ENCODE measurements around the gene WDFY3.

Gene WDFY3

DNA sequence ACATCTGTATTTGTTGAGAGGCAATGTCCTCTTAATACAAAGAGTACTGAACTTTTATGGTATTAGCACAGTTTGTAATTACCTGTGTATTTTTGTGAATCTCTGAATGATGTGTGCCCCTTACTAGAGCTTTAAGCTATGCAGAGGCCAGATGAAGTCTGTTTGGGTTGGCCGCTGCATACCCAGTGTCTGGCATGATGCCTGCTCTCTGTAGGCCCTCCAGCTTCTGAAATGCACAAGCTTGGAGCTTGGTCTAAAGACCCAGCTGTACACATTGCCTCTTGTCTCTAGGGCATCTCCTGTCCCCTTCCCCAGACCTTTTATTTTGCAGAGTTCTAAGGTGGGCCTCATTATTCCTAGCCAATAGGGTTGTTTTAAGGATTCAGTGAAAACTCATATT, 315.0 kb downstream of the WDFY3 start:
- no peak for DNase-seq

DNA sequence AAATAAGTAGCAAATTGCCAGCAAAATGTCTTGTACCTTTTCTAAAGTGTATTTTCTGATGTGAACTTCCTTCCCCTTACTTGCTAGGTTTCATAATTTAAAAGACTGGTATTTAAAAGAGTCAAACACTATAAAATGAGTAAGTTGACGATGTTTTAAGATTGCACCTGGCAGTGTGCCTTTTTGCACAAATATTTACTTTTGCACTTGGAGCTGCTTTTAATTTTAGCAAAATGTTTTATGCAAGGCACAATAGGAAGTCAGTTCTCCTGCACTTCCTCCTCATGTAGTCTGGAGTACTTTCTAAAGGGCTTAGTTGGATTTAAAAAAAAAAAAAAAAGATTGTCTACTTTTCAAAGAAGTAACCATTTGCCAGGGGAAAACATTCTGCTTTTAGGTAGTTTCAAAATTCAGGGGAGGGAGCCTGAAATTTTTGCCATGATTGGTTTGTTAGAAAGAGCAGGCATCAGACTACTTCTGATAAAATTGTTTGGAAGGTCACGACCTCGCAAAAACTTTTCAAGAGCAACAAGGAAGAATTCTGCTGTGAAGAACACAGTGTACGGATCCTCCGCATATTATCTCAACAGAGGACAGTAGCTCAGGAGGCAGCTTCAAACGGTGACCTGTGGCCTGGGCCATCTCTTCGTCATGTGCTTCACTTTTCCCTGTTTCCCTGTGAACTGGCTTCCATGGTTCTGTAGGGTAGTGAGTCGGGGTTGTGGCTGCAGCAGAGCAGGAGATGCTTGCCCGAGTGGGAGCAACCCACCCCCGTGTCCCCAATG, 317.4 kb downstream of the WDFY3 start:
- DNase-seq: no peak

DNA sequence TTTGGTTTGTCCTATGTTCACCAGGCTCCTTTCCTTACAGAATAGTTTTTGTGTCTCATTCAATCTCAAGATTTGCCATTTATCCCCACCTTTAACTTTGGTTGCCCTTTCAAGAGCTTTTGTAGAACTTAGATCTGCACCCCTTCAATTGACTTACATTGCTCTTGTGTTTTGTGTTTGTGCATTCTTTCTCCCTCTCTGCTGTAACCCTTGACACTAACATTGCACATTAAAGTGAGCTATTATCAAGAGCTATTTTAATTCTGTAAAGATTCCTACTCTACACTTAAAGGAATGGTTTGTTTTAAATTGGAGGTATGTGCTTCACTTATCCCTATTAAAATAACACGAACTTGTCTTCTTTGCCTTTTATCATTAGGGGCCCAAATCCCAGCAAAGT, 318.3 kb downstream of the WDFY3 start:
- no peak for DNase-seq

DNA sequence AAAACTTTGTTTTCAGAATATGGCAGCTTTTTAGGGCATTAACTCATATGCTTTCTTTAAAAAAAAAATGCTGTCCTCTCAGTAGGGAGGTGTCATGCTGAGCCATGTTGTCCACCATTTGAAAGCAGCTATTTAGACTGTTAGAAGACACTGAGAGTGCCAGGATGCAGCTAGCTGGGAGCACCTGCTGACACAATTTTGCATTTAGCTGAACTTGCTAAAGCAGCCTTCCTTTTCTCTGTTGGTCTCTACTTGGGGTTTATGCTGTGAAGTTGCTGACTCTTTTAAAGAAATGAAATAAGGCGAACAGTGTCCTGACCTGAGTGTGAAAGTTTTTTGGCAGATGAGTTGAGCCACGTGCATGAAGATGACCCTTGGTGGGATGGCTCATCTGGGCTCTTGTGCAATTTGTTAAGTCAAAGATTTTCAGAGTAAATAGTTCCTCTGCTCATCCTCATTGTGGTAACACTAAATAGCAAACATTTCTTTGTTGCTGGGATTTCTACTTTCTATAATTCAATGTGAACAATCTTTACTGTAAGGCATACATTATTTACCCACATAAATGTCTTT, 319.1 kb downstream of the WDFY3 start:
- no peak for DNase-seq

DNA sequence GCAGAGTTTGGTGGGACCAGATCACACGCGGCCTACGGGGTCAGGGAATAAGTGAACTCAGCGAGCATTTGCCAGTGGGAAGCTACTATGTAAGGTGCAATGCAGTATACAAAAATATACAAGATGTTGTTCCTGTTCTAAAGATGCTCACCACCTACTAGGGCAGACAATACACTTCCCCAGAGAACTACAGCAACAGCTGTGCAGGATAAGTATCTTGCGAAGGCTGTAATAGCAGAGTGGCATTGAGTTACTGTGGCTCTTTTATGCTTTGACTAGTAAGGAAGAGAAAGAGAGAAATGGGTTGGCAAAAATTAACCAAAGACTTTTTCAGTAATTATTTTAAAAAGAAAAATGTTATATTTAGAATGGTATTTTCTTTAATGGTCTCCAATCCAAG, 322.4 kb downstream of the WDFY3 start:
- DNase-seq: no peak

DNA sequence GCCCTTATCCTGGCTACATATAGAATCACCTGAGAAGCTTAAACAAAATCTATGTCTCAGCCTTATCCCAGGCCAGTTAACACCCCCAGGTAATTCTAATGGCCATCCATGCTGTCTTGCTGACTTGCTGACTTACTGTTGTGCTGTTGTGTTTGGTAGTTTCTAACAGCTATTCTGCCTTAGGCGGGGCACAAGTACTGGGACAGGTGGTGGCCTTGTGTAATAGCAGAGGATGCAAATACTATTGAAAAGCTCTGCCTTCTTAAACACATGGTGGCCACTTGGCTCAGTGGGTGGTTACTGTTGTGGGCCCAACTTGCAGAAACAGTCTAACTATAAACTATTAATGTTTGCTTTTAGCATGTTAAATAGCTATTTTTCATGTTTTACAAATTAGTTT, 327.3 kb downstream of the WDFY3 start:
- DNase-seq: no peak

DNA sequence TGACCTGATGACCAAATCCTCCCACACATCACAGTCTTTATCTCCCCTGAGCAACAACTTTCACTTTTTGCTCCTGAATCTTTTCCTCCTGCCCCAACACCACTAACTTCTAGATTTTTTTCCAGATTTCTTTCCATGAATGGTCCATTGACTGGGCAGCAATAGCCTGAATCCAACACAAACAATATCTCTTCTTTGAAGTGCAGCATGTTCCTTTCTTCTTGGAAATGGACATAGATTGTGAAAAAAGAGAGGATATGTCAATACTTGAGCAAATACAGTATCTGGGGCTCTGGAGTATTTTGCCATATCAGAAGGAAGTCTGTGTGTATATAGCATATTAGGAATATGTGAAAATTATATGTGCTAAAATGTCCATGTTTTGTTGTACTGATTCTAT, 328.4 kb downstream of the WDFY3 start:
- no peak for DNase-seq

DNA sequence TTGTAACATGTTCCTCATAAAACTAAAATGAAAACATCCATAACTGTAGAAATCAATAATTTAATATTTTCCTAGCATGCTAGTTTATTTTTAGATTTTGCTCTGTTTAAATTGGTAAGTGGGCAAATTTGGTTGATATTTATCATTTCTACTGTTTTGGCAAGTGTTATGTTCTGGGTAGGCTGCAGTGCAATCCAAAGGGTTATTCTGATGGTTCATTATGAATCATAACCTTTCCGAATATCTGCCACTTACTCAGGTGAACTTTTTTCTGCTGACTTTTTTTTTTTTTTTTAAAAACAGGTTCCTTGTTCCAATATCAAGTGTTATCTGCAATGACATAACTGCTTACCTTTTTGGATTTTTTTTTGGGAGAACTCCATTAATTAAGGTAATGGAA, 331.5 kb downstream of the WDFY3 start:
- no peak for DNase-seq

DNA sequence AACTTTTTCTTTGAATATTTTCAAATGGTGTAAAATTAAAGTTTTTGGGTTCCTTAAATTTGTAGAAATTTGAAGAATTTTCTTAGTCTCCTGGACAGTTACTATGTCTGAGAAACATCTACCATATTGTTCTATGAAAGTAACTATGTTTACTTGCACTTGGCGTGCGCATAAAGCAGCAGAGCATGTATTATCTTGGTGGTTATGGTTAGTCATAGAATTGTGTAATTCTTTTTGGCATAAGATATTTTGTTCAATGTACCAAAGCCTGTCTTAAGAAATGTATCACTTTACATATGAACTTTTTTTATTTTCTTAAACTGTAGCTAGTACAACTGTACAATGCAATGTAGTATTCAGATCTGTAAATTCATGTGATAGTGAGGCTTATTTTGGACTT, 334.4 kb downstream of the WDFY3 start:
- DNase-seq: no peak

DNA sequence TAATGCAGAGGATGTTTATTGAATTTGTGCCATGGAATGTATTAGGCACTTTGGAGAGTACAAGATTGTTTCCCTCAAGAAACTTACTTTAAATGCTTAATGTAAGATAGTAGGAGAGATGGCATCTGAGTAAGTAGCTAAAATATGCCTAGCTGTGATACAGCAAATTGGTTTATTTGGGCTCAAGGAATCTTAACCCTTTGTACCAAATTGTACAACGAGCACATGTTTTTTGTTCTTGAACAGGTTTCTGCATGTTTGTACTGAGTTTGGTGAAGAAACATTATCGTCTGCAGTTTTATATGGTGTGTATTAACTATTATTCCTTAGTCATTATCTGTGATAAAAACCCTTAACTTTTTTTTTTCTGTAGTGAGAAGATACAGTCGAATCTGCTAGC, 334.9 kb downstream of the WDFY3 start:
- DNase-seq: no peak

DNA sequence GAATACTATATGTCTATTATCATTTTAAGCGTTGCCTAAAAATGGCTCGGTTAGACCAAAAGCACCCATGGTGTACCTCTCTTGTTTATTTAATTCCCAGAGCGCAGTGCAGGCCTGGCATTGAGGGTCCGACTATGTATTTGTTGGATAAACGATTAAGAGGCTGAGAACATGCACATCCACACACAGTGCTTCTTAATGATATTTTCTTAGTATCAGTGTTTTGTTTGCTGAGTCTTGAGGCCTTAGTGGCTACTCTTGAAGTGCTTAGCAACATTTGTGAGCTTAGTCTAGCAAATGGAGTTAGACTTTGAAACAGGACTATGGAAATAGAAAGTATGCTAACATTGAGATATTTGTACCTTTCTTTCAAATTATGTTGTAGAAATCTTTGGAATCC, 339.8 kb downstream of the WDFY3 start:
- DNase-seq: no peak

DNA sequence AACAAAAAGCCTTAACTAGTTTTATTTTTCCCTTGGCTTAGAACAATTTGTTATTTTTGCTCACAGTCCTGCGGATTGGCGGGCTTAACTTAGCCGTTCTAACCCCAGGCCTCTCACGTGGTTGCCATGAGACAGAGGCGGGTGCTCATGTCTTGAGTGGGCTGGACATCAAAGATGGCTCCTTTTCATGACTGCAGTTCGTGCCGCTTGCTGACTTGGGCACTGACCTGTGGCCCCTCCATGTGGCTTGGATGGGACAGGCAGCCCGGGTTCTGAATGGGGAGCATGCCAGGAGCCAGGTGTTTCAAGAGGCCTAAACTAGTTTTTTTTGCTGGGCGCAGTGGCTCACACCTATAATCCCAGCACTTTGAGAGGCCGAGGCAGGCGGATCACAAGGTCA, 342.8 kb downstream of the WDFY3 start:
- DNase-seq: no peak

DNA sequence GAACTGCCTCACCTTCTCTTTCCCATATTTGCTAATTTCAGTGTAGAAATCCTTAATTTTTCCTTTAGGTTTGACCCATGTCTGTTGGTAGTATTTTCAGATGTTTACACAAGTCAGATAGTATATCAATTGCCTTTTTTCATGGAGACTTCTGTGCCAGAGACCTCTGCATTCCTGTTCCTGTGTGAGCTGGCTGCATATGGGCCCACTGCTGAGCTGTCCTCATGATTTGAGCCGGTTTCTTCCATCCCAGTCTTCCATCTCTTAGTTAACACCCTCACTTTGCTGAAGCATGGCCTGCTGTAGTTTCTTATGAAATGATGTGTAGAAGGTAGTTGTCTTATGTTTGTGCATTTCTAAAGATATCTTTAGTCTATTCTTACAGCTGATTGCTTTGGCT, 343.5 kb downstream of the WDFY3 start:
- no peak for DNase-seq

Data from stimulated activated CD8-positive, alpha-beta memory T cell treated with anti-CD3 and anti-CD28 coated beads, Interleukin-4, amount 100 ng/mL, for 48 hours (primary cell).